K562 (cell line): ENCODE measurements around the gene ILKAP.

Experiments used
- CTCF ChIP-seq, 3 experiments: IDR thresholded peaks in 2 of 3; conservative IDR thresholded peaks in 1 of 3; 2 replicates each; pipeline ENCODE4 v1.5.1; 2011 to 2012; ENCODE audit warnings: low read length in 3 of 3, mild to moderate bottlenecking in 3 of 3, control low read depth in 2 of 3, improper control_type of control experiment in 1 of 3, inconsistent platforms in 1 of 3, low read depth in 1 of 3, mixed read lengths in 1 of 3, moderate library complexity in 1 of 3; ENCODE audit not compliant: insufficient read depth in 2 of 3
- EZH2 ChIP-seq: IDR thresholded peaks from 2 replicates; pipeline ENCODE4 v1.6.1; 2012; ENCODE audit warnings: low read depth, mild to moderate bottlenecking, inconsistent platforms, low read length, borderline replicate concordance
- PATZ1 ChIP-seq: fragments of 250-450 bp; sonication (Bioruptor Pico); IDR thresholded peaks from 2 replicates; pipeline ENCODE4 v1.5.0; 2020; ENCODE audit warnings: mild to moderate bottlenecking, borderline replicate concordance
- YY1 ChIP-seq, 3 experiments: IDR thresholded peaks; 2 replicates each; pipeline ENCODE4 v1.6.1; 2011; ENCODE audit warnings: low read length in 2 of 3, mild to moderate bottlenecking in 2 of 3, moderate library complexity in 2 of 3, borderline replicate concordance in 1 of 3, control low read depth in 1 of 3, low read depth in 1 of 3; ENCODE audit not compliant: insufficient read depth in 3 of 3, insufficient replicate concordance in 2 of 3, control insufficient read depth in 1 of 3, insufficient read length in 1 of 3; ENCODE audit errors: extremely low read depth in 1 of 3
- ZNF398 ChIP-seq: fragments of 250-450 bp; sonication (Bioruptor Pico); IDR thresholded peaks from 2 replicates; pipeline ENCODE4 v1.8.0; 2021; ENCODE audit warnings: moderate library complexity, mild to moderate bottlenecking, inconsistent platforms
- TF ChIP-seq, protein P1 (sequence below): sonication (generic); formaldehyde crosslinking; IDR thresholded peaks from 2 replicates; pipeline ENCODE4 v1.9.0; 2022; ENCODE audit warnings: mild to moderate bottlenecking, missing genetic modification reagents

DNA sequence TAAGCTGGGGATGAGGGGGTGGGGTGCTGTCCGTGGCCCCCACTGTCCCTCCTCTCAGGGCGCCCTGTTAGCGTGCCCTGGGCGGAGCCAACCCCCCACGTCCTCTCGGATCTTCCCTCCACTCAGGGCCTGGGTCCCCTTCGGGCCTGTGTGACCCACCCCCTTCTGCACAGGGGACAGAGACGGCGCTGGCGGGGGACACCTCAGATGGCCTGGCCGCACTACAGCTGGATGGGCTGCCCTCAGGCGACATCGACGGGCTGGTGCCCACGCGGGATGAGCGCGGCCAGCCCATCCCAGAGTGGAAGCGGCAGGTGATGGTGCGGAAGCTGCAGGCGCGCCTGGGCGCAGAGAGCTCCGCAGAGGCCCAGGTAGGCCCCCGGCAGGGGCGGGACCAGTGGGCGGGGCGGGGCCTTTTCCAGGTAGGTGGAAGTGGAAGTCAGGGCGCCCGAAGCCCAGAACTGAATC, 74.9 kb downstream of the ILKAP start:
- TF ChIP-seq, protein P1, sequence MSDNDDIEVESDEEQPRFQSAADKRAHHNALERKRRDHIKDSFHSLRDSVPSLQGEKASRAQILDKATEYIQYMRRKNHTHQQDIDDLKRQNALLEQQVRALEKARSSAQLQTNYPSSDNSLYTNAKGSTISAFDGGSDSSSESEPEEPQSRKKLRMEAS (CRISPR knock-in tag): no peak
- no peak for TF ChIP-seq CTCF (IDR thresholded peaks at IDR 0.05 in 2 of 3, conservative IDR thresholded peaks at IDR 0.05 in 1 of 3; ENCODE audit: insufficient read depth in 2 of 3, low read depth in 1 of 3, low read length in 3 of 3)
- no peak for TF ChIP-seq EZH2
- no peak for TF ChIP-seq PATZ1 (CRISPR knock-in tag)
- no peak for TF ChIP-seq ZNF398
- TF ChIP-seq YY1 (IDR thresholded peaks at IDR 0.05; ENCODE audit: borderline replicate concordance in 1 of 3, control insufficient read depth in 1 of 3, extremely low read depth in 1 of 3, insufficient read depth in 3 of 3, insufficient read length in 1 of 3, insufficient replicate concordance in 2 of 3, low read depth in 1 of 3, low read length in 2 of 3): no peak
